ENCODE results near the gene NTN4. TPM values are rescaled to one million over a fixed set of nuclear protein-coding genes. Genes with fewer than 3 reads are reported as not detected.
"Not testable (repeated sequence)": the region's sequence is repeated elsewhere in the genome, so short reads cannot be mapped to it uniquely, and the experiment has no call there.

Gene NTN4
- total RNA-seq, 4 donors from 2014 or later = 6.7 to 25.9 (median 16.7) TPM

DNA sequence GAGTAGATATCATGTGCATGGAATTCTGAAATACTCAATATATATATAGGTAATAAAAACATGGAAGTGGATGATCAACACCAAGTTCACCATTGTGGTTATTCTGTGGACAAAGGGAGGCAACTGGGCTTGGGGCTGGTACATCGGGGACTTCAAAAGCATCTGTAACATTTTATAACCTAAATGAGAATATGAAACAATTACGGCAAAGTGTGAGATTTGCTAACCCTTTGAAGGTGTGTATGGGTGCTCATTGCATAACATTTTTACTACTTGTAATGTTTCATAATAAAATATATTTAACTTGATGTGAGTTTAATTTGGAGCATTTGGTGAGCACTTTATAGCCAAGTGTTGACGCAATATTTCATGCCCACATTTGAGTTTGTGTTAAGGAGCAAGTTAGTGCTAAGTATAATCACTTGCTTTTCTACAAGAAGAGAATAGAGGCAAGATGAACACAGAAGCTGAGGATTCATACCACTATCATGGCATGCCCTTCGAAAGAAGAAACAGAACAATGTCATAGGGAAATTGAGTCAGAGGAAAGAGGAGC lies 109.3 kb downstream of the NTN4 start:
- H3K4me3 ChIP-seq = no peak overlapping the region
- DNase-seq = peak; percentile 55
- peaks cover 0 to 6% (median 0%) of the 10 kb centered on the region in 4 donors for H3K4me1 ChIP-seq
- H3K27me3 ChIP-seq = no peaks in the 10 kb centered on the region
- in situ Hi-C loops (cut with MboI; ENCODE audit: low pct_ligation_motif_present in 1 of 4, low pct_unique_long_range_greater_than_20kb in 1 of 4, low sequenced_read_pairs in 3 of 4) (no loop called here), intact Hi-C loops (cut with DNase I; ENCODE audit: low total_unique reads) (no loop called here)
- no peaks in the 10 kb centered on the region for H3K36me3 ChIP-seq
- H3K27ac ChIP-seq = peak overlapping the region in 3 of 4 donors; percentile 2 to 54 (median 37)
- WGBS, 2 donors (ENCODE audit: low coverage in 1 of 2) = 57 to 68% methylated on average over 4 of the region's 4 CpGs
- TF ChIP-seq EP300 (IDR thresholded peaks at IDR 0.05; ENCODE audit: low read depth) (no peak), POLR2AphosphoS5 (IDR thresholded peaks at IDR 0.05) (peak in 2 of 3 donors; percentile 7 to 71), POLR2A (IDR thresholded peaks at IDR 0.05) (no peak)
- no peaks in the 10 kb centered on the region for H3K9me3 ChIP-seq

DNA sequence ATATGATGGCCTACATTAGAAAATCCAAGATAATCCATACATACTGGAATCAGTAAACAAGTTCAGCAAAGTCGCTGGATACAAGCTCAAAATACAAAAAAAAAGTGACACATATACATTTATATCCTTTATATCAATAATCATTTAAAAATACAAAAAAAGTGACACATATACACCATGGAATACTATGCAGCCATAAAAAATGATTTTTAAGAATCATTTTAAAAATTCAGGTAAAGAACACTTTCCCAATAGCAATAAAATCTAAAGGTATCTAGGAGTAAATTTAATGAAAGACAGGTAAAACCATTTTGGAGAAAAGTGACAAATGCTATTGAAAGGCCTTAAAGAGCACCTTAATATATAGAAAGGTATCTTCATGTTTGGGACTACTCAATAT lies 111.9 kb downstream of the NTN4 start:
- 83 to 100% methylated on average over 1 of the region's 1 CpG for WGBS, 2 donors (ENCODE audit: low coverage in 1 of 2)

DNA sequence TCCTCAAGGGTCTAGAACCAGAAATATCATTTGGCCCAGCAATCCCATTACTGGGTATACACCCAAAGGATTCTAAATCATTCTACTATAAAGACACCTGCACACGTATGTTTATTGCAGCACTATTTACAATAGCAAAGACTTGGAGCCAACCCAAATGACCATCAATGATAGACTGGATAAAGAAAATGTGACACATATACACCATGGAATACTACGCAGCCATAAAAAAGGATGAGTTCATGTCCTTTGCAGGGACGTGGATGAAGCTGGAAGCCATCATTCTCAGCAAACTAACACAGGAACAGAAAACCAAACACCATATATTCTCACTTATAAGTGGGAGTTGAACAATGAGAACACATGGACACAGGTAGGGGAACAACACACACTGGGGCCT lies 112.8 kb downstream of the NTN4 start:
- H3K4me3 ChIP-seq; H3K27ac ChIP-seq; H3K36me3 ChIP-seq; H3K27me3 ChIP-seq; intact Hi-C loops (cut with DNase I; ENCODE audit: low total_unique reads); DNase-seq; in situ Hi-C loops (cut with MboI; ENCODE audit: low pct_ligation_motif_present in 1 of 4, low pct_unique_long_range_greater_than_20kb in 1 of 4, low sequenced_read_pairs in 3 of 4); H3K9me3 ChIP-seq: not testable (repeated sequence)
- peaks cover 0 to 23% (median 12%) of the 10 kb centered on the region in 4 donors for H3K4me1 ChIP-seq
- WGBS, 2 donors (ENCODE audit: low coverage in 1 of 2) = 75 to 92% methylated on average over 2 to 3 of the region's 3 CpGs

More for the DNA sequence above, 111.9 kb downstream of the NTN4 start:
- Histone ChIP-seq H3K4me3 (no peak overlapping the region), H3K4me1 (peaks cover 0 to 19% (median 11%) of the 10 kb centered on the region in 4 donors), H3K27me3 (no peaks in the 10 kb centered on the region), H3K36me3 (no peaks in the 10 kb centered on the region), H3K9me3 (no peaks in the 10 kb centered on the region), H3K27ac (no peak overlapping the region)
- TF ChIP-seq POLR2A (IDR thresholded peaks at IDR 0.05) (no peak), POLR2AphosphoS5 (IDR thresholded peaks at IDR 0.05) (no peak), EP300 (IDR thresholded peaks at IDR 0.05; ENCODE audit: low read depth) (no peak)
- TF ChIP-seq, protein P1, sequence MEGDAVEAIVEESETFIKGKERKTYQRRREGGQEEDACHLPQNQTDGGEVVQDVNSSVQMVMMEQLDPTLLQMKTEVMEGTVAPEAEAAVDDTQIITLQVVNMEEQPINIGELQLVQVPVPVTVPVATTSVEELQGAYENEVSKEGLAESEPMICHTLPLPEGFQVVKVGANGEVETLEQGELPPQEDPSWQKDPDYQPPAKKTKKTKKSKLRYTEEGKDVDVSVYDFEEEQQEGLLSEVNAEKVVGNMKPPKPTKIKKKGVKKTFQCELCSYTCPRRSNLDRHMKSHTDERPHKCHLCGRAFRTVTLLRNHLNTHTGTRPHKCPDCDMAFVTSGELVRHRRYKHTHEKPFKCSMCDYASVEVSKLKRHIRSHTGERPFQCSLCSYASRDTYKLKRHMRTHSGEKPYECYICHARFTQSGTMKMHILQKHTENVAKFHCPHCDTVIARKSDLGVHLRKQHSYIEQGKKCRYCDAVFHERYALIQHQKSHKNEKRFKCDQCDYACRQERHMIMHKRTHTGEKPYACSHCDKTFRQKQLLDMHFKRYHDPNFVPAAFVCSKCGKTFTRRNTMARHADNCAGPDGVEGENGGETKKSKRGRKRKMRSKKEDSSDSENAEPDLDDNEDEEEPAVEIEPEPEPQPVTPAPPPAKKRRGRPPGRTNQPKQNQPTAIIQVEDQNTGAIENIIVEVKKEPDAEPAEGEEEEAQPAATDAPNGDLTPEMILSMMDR (IDR thresholded peaks at IDR 0.05) = no peak
- in situ Hi-C loops (cut with MboI; ENCODE audit: low pct_ligation_motif_present in 1 of 4, low pct_unique_long_range_greater_than_20kb in 1 of 4, low sequenced_read_pairs in 3 of 4) = no loop called here
- intact Hi-C loops (cut with DNase I; ENCODE audit: low total_unique reads) = no loop called here
- no peak for DNase-seq

DNA sequence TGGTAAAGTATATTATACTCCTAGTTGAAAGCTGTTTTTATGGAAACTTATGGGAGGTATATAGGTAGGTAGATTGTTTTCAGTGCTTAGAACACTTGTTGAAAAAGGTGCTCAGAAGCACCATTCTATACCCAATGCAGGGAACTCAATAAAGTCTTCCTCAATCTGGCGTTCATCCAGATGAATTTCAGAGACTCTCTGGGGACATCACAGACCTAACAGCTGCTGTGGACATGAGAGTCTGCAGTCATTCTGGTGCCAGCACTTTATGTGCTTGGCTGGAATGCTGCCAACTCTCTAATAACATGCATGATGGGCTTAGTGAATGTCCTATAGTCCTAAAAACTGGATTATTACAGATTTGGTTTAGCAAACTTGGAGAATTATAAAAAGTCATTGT lies 115.9 kb downstream of the NTN4 start:
- intact Hi-C loops (cut with DNase I; ENCODE audit: low total_unique reads) (no loop called here), in situ Hi-C loops (cut with MboI; ENCODE audit: low pct_ligation_motif_present in 1 of 4, low pct_unique_long_range_greater_than_20kb in 1 of 4, low sequenced_read_pairs in 3 of 4) (no loop called here)
- Histone ChIP-seq H3K4me3 (no peak overlapping the region), H3K9me3 (no peaks in the 10 kb centered on the region), H3K27me3 (no peaks in the 10 kb centered on the region), H3K27ac (peak overlapping the region in 2 of 4 donors; percentile 10 to 16), H3K4me1 (peaks cover 0 to 18% (median 12%) of the 10 kb centered on the region in 4 donors), H3K36me3 (no peaks in the 10 kb centered on the region)
- no peak for TF ChIP-seq POLR2AphosphoS5 (IDR thresholded peaks at IDR 0.05)
- TF ChIP-seq POLR2A (IDR thresholded peaks at IDR 0.05) = no peak
- TF ChIP-seq EP300 (IDR thresholded peaks at IDR 0.05; ENCODE audit: low read depth) = no peak
- TF ChIP-seq, protein P1 (IDR thresholded peaks at IDR 0.05) = no peak
- 0 to 18% methylated on average over 1 of the region's 1 CpG for WGBS, 2 donors (ENCODE audit: low coverage in 1 of 2)
- no peak for DNase-seq

DNA sequence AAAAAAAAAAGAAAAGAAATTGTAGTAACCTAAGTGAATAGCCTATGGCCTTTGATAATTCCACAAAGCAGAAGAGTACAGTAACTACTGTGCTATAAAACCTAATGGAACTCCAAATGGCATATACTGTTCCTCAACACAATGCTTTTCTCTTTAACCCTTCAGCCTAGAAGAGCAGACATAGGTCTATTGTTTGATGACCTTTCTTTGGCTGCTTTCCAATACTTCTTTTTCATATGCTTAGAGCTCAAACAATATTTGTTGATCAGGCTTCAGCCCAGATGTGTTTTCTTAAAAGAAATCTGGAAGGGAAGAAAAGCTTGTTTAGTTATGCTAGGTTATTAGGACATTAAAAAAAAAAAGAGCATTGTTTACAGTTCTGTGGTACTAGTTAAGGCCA lies 116.4 kb downstream of the NTN4 start:
- Histone ChIP-seq H3K4me1 (peaks cover 0 to 18% (median 12%) of the 10 kb centered on the region in 4 donors), H3K27me3 (no peaks in the 10 kb centered on the region), H3K4me3 (no peak overlapping the region), H3K36me3 (no peaks in the 10 kb centered on the region), H3K27ac (peak overlapping the region in 2 of 4 donors; percentile 10 to 16), H3K9me3 (no peaks in the 10 kb centered on the region)
- DNase-seq = no peak
- TF ChIP-seq POLR2AphosphoS5 (IDR thresholded peaks at IDR 0.05) (no peak), POLR2A (IDR thresholded peaks at IDR 0.05) (no peak), EP300 (IDR thresholded peaks at IDR 0.05; ENCODE audit: low read depth) (no peak)
- TF ChIP-seq, protein P1 (IDR thresholded peaks at IDR 0.05) = no peak
- in situ Hi-C loops (cut with MboI; ENCODE audit: low pct_ligation_motif_present in 1 of 4, low pct_unique_long_range_greater_than_20kb in 1 of 4, low sequenced_read_pairs in 3 of 4) (no loop called here), intact Hi-C loops (cut with DNase I; ENCODE audit: low total_unique reads) (no loop called here)
